ENCODE data around the gene INPPL1.

Gene INPPL1

DNA sequence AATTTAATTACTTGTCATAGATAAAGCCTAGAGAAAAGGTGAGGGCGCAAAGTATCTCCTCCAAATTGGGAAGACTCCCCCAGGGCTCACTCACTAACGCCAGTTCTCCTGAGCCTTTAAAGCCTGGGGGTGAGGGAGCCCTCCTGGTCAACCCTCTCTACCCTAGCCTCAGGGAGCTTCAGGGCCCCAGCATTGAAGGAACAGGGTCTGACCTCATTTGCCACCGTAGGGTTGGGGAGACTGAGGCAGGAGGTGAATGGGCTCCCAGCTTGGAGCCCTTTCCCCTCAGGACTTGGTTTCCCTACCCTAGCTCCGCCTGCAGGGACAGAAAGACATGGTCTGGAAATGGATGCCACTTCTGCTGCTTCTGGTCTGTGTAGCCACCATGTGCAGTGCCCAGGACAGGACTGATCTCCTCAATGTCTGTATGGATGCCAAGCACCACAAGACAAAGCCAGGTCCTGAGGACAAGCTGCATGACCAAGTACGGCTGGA is 6.3 kb upstream of the INPPL1 start:
- no peak for DNase-seq (ENCODE audit: low read depth in 2 of 2)

DNA sequence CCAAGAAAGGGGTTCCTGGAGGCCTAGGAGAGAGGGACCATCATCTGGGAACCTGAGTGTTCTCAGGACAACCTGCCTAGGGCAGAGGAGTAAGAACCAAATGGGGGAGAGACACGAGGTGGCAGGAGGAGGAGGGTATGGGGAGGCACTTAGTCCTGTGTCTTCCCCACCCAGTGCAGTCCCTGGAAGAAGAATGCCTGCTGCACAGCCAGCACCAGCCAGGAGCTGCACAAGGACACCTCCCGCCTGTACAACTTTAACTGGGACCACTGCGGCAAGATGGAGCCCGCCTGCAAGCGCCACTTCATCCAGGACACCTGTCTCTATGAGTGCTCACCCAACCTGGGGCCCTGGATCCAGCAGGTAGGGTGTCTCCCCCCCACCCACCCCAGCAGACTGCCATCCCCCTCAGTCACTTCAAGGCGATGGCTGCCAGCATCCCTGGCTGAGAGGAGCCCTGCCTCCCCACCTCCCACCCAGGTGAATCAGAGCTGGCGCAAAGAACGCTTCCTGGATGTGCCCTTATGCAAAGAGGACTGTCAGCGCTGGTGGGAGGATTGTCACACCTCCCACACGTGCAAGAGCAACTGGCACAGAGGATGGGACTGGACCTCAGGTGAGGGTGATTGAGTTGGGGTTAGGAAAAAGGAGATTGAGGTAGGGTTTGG is 3.7 kb upstream of the INPPL1 start:
- no peak for DNase-seq (ENCODE audit: low read depth in 2 of 2)

DNA sequence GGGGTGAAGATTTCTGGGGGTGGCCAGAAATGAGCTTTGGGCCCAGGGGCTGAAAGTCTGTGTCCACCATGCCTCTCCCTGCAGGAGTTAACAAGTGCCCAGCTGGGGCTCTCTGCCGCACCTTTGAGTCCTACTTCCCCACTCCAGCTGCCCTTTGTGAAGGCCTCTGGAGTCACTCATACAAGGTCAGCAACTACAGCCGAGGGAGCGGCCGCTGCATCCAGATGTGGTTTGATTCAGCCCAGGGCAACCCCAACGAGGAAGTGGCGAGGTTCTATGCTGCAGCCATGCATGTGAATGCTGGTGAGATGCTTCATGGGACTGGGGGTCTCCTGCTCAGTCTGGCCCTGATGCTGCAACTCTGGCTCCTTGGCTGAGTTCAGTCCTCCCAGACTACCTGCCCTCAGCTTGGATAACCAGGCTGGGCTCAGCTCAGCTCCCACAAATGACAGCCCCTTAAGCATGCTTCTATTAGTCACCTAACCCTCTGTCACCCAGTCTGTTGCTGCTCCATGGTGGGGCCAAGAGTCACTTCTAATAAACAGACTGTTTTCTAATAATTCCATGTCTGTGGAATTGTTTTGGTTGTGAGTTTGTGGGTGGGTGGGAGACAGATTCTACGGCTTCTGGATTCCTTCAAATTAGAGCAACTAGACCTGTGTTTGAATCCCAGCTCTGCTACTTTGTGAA is 3.0 kb upstream of the INPPL1 start:
- DNase-seq (ENCODE audit: low read depth in 2 of 2), result no peak

DNA sequence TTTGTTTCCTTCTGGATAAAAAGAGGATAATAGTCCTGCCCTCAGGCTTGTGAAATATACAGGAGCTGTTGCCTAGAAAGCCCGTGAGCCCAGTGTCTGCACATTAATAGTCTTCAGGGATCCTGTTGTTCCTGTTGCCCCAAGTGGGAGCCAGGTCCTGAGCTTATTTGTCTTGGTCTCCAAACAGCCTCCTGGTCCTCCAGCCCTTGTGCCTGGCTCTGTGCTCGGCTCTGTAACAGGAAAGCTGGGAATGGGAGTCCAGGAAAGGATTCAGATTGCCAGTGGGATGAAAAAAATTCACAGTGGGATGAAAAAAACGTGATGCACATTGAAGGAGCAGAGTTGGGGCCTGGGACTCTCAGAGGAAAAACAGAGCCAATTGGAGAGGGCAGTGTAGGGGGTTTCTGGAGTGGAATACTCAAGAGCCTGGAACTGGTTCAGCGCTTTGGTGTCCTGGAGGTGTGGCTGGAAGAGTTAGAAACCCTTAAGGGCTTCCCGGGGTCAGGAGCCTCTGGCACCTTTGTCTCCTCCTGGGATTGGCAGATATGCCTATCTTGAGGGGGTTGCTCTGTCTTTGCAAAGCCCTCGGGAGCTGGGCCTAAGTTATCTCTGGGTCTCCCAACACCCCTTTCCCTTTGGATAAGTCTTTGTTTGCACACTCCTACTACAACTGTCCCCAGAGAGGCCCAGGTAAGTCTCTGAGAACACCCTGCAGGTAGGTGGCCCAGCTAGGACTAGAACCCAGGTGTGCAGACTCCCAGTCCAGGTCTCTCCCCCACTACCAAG is 2.3 kb upstream of the INPPL1 start:
- no peak for DNase-seq (ENCODE audit: low read depth in 2 of 2)

DNA sequence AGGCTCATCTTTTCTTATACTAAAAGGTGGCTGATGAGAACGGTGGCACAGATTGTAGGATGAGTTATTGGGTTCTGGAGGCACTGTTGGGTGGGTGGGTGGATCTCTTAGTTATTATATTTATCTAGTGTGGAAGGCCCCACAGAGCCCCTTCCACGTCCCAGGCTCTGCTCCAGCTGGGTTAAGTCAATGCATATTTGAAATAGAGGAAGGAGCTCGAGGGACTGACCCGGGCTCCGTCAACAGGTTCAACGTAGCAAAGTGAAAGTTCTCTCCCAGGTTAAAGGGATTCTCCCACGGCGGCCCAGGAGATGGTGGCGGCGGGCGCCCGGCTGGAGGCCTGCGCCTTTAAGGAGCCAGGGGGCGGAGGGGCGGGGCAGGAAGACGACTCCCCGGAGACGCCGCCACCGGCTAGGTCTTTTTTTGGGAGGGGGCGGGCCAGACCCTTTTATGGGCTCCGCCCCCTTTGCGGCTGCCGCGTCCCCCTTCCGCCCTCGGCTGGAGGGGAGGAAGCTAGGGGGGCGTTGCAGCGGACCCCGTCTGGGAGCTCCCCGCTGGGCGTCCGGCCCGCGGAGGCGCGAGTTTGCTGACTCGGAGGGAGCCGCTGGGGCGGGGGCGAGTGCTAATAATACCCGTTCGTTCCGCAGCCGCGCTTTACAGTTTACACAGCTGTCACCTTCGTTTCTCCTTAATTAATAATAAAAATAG is 1.5 kb upstream of the INPPL1 start:
- DNase-seq (ENCODE audit: low read depth in 2 of 2), result peak; percentile 92

DNA sequence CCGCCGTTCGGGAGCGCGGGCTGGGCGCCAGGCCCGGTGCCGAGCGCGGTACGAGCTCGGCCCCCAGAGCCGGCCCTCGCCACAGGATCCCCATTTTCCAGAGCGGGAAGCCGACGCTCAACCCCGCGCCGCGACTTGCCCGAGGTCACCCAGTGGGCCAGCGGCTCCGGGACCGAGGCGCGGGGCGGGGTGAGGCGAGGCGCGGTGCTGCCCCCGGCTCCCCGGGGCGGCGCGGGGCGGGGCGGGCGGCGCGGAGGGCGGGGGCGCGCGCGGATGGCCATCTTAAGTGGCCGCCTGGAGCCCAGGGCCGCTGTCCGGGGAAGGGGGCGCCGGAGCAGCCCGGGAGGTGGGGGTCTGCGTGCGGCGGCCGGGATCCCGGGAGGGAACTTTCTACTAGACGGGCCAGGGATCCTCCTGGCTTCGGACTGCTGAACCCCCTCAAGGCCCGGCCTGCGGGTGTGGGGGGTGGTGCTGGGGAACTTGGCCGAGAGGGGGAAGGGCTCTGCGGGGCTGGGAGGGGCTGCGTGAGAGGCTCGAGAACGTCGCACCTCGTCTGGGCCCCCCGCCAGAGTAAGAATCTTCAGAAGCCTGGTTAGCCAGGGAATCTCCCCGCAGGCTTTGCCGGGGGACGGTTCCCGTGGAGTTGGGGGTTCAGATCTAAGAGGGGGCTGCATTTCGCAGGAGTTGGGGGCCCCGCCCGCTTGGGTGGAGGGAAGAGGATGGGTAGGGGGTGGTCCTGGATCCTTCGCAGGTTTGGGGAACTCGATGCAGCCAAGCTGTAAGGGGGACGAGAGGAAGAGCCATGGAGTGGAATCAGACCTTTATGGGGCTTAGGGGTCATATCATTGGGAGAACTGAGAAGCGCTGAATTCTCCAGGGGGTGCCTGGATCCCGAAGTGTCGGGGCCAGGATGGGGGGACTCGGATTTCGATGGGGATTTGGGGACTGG is 678 bp upstream of the INPPL1 start:
- peak; percentile 48 to 59 for DNase-seq (ENCODE audit: low read depth in 2 of 2)

DNA sequence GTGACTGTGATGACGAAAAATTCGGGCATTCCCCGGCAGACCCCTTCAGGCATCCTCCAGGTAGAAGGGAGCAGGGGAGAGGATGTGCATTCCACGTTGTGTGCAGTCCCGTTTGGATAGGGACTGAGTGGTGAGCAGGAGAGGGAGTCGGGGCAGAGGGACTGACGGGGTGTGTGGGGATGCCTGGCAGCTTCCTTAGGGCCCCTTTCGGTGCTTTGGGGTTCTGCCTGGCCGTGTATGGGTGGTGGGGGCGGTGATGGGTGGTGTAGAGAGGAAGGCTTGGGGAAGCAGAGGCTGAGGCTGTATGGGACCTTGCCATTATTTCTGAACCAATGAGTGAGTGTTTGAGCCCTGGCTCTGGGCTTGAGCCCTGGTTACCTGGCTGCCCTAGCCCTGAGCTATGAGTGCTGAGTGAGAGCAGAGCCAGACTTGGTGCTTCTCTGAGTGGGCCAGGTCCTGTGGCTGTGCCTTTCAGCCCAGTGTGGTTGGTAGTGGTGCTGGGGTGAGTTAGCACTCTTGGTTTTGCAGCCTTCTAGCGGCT is 914 bp downstream of the INPPL1 start:
- peak in 1 of 2 donors; percentile 36 for DNase-seq (ENCODE audit: low read depth in 2 of 2)

DNA sequence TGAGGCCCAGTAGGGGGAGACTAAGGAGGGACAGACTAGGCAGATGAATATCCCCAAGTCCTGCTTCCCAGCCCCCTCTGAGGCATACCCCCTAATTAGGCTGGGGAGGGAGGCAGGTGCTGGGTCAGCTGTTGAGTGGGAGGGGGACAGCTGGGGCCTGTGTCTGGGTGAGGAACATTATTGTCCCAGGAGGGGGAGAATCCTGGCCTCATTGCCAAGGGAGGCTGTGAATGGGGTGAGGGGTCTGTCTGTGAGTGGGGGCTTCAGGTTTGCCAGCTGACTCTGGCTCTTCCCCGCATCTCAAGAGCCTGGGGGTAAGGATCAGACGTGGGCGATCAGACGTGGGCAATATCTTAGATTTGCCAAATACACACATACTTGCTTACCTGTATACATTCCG is 2.1 kb downstream of the INPPL1 start:
- DNase-seq (ENCODE audit: low read depth in 2 of 2), result no peak

DNA sequence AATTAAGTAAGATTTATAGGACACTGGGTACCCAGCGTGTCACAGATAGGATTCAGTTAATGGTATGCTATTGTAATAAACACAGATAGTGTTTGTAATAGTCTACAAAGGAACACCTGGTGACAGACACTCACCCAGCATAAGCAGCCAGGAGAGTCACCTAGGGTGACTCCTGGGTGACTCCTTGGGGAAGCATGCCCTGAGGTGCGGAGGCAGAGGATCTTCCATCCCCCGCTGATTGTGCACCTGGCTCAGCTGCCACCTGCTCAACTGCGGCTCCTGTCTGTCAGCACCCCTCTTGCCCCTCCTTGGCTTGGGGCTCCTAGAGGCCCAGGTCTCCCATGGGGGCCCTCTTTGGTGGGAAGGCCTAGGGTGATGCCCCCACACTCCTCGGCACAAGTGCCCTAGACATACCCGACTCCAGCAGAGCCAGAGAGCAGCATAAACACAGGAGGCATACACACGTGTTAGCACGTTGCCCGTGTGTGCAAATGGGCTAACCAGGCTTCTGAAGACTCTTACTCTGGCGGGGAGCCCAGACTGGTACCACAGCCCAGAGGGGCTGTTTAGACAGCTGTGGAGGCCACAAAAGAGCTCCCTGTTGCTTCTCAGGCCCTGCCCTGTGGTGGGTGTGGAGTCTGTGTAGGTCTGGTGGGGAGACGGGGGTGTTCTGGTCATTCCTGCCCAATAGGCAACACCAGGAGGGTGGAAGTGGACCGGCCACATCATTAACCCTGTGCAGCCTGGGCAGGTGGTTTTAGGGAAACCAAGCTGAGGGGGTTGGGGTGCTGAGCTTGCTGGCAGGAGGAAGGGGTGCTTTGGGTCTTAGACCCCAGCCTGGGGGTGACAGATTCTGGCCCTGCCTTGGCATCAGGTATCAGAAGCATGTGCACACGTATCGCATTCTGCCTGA is 3.0 kb downstream of the INPPL1 start:
- no peak for DNase-seq (ENCODE audit: low read depth in 2 of 2)

DNA sequence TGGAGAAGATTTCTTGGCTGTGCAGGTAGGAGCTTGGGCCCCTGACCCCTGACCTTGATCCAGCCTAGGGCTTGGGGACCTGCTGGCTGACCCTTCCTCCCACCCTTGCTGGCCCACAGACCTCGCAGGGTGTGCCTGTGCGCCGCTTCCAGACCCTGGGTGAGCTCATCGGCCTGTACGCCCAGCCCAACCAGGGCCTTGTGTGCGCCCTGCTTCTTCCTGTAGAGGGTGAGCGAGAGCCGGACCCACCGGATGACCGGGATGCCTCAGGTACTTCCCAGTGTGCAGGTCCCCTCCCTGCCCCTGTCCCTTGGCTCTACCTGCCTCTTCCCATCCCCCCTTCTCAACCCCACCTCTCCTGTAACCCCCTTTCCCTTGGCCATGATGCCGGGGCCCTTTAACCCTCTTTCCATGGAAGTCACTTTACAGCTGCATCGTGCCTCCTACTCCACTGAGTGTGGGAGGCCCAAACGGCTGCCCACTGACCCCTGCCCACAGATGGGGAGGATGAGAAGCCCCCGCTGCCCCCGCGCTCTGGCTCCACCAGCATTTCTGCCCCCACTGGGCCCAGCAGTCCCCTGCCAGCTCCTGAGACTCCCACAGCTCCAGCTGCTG is 3.8 kb downstream of the INPPL1 start:
- no peak for DNase-seq (ENCODE audit: low read depth in 2 of 2)

DNA sequence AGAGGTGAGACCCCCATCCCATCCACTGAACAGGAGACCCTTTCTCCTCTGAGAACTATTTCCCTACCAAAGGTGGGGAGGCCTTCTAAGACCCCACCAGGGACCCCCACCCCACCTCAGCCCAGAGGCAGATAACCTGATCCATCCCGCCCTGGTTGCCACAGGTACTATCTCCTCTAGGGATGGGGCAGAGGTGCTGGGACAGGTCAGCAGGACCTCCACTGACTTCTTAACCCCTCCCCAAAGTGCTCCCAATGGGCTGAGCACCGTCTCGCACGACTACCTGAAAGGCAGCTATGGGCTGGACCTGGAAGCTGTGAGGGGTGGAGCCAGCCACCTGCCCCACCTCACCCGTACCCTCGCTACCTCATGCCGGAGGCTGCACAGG is 4.3 kb downstream of the INPPL1 start:
- DNase-seq (ENCODE audit: low read depth in 2 of 2), result no peak

DNA sequence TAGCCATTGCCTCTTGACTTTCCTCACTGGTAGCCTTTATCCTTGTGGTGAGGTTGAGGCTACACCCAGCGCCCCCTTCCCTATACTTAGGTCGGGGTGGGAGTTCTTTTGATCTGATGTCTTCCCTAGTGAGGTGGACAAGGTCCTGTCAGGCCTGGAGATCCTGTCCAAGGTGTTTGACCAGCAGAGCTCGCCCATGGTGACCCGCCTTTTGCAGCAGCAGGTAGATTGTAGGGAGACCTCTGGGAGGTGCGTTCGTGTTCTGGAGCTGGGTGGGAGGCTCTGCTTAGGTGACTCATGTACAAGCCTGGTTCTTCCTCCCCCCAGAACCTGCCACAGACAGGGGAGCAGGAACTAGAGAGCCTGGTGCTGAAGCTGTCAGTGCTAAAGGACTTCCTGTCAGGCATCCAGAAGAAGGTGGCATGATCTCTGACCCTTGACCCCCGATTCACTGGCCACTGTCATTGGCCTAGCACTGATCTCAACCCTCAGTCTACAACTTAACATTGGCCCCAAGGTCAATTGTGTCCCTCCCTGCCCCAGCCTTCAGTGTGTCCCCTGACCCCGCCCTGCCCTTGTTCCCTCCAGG is 4.9 kb downstream of the INPPL1 start:
- DNase-seq (ENCODE audit: low read depth in 2 of 2), result no peak

DNA sequence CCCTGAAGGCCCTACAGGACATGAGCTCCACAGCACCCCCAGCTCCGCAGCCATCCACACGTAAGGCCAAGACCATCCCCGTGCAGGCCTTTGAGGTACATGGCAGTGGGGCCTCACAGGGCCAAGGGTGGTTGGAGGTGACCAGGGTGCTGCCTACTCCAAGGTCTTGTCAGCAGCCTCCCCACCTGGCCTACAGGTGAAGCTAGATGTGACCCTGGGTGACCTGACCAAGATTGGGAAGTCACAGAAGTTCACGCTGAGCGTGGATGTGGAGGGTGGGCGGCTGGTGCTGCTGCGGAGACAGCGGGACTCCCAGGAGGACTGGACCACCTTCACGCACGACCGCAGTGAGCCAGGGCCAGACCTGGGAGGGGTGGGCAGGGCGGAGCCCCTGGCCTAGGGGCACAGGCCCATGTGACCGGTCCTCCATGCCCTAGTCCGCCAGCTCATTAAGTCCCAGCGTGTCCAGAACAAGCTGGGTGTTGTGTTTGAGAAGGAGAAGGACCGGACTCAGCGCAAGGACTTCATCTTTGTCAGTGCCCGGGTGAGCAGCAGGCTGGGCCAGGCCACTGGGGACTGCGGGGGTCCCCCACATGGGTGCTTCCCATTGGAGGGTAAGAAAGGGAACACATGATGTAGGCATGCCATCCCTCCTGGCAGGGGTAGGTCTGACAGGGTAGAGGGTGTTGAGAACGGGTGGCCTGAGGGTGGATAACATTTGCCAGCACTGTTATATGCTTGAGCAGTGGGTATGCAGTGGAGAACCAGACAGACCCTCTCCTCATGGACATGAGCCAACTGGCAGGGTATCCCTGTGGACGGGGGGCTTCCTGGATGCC is 5.6 kb downstream of the INPPL1 start:
- DNase-seq (ENCODE audit: low read depth in 2 of 2), result no peak

DNA sequence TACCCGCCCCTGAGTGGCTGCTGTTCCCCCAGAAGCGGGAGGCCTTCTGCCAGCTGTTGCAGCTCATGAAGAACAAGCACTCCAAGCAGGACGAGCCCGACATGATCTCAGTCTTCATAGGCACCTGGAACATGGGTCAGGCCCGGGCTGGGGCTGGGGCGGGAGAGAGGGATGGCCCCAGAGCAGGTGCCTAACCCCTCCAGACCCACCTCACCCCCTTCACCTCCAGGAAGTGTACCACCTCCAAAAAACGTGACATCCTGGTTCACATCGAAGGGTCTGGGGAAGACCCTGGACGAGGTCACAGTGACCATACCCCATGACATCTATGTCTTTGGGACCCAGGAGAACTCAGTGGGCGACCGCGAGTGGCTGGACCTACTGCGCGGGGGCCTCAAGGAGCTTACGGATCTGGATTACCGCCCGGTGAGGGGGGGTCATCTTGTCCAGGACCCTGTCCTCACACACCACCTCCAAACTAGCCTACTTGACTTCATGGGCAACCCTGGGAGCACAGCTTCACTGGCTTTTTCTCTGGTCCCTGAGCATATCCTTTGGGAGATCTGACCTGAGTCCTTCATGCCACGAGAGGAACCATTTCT is 6.3 kb downstream of the INPPL1 start:
- no peak for DNase-seq (ENCODE audit: low read depth in 2 of 2)

DNA sequence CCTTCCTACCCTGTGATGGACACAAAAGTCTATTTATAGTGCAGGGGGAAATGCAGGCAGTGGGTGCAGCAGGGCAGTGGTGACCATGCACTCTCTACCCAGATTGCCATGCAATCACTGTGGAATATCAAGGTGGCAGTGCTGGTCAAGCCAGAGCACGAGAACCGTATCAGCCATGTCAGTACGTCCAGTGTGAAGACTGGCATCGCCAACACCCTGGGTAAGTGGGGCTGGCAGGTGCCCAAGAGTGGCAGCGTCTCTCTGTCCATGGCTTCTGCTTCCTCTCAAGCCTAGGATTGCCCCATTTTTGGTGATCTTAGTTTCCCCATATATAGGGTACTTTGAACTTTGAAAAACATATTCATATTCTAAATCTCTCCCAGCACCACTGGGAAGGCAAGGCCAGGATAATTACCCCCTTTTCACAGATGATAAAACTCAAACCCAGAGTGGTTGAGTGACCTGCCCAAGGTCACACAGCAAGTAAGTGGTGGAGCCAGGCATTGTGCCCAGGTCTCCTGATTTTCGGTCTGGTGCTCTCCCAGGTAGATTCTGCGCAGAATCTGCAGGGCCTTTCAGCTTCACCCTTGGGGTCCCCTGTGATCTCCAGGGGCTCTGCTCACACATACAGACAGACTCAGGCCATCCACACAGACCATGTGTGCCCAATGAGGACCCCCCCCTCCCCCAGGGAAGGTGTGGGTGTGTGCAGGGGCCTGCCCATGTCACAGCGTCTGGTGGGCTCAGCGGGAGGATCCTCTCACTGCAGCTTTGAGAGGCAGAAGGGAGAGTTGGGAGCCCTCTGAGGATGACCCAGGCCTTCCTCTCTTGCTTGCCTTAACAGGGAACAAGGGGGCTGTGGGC is 7.1 kb downstream of the INPPL1 start:
- DNase-seq (ENCODE audit: low read depth in 2 of 2), result no peak

DNA sequence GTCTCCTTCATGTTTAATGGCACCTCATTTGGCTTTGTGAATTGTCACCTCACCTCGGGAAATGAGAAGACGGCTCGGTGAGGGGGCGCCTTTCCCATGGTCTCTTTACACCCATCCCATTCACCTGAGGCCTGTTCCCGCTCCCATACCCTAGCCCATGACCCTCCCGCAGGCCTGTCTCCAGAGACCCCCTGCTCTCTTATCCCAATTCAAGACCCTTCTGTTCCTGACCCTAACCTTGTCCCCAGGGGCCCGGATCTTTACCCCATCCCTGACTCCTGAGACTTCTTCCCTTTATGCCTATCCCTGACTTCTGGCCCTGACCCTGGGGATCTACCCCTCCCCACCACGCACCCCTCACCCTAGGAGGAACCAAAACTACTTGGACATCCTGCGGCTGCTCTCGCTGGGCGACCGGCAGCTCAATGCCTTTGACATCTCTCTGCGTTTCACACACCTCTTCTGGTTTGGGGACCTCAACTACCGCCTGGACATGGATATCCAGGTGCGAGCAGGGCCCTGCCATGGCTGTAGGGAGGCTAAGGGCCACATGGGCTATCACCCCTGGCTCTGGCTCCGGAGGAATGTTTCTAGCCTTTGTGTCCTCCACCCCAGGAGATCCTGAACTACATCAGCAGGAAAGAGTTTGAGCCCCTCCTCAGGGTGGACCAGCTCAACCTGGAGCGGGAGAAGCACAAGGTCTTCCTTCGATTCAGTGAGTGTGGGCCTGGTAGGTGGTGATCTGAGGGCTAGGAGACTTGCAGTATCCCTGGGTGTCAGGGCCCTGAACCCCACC is 7.9 kb downstream of the INPPL1 start:
- no peak for DNase-seq (ENCODE audit: low read depth in 2 of 2)

Data from stimulated activated CD8-positive, alpha-beta memory T cell treated with anti-CD3 and anti-CD28 coated beads, Interleukin-15, amount 100 ng/mL, for 48 hours (primary cell).